ENCODE results near the gene CDH20. TPM values are rescaled to one million over a fixed set of nuclear protein-coding genes. Genes with fewer than 3 reads are reported as not detected.

The CDH20 gene
- total and polyA plus RNA-seq, 2 donors (not counting 1 experiment from before 2014, with no cell fraction given): 0.24 TPM; not detected in 1

DNA sequence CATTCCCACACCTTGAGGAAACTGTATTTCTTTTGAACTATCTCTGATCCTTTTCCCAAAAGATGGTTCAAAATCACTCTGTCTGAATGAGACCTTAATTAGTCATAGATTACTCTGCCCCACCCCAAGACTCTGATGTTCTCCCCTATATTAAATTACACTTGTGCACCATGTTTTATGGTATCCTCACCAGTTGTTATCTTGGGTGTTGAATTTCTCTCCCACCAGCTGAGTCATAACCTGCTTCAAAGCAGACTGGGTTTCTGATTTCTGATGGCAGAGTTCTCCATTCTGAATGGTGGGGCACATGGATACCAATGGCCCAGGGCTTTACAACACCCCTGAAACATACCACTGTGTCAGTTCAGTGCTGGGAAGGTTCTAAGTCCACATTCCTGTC lies 15.0 kb downstream of the CDH20 start:
- H3K36me3 ChIP-seq (ENCODE audit: control insufficient read depth, insufficient read depth, low read length): no peaks in the 10 kb centered on the region
- no peaks in the 10 kb centered on the region for H3K4me1 ChIP-seq (ENCODE audit: control insufficient read depth, extremely low read depth, insufficient read depth, low read length)
- H3K9ac ChIP-seq (ENCODE audit: insufficient read depth, low read length): no peak overlapping the region
- no peak overlapping the region for H3K4me3 ChIP-seq (replicated peaks in 1 of 4; ENCODE audit: control extremely low read depth in 1 of 4, insufficient read depth in 1 of 4, low read depth in 3 of 4, low read length in 4 of 4)
- H3K27ac ChIP-seq (ENCODE audit: insufficient read depth, low read length): no peak overlapping the region
- H3K4me2 ChIP-seq (ENCODE audit: extremely low read depth, insufficient read depth, low read length): no peak overlapping the region
- H3K27me3 ChIP-seq (ENCODE audit: control insufficient read depth, insufficient read depth, low read length): no peaks in the 10 kb centered on the region
- DNase-seq (ENCODE audit: low read depth in 2 of 2): no peak
- H3K9me3 ChIP-seq (ENCODE audit: control insufficient read depth, insufficient read depth, low read depth, low read length): no peaks in the 10 kb centered on the region
- H4K20me1 ChIP-seq (ENCODE audit: control insufficient read depth, extremely low read depth, insufficient read depth, low read length): no peaks in the 10 kb centered on the region
- TF ChIP-seq, protein P1, sequence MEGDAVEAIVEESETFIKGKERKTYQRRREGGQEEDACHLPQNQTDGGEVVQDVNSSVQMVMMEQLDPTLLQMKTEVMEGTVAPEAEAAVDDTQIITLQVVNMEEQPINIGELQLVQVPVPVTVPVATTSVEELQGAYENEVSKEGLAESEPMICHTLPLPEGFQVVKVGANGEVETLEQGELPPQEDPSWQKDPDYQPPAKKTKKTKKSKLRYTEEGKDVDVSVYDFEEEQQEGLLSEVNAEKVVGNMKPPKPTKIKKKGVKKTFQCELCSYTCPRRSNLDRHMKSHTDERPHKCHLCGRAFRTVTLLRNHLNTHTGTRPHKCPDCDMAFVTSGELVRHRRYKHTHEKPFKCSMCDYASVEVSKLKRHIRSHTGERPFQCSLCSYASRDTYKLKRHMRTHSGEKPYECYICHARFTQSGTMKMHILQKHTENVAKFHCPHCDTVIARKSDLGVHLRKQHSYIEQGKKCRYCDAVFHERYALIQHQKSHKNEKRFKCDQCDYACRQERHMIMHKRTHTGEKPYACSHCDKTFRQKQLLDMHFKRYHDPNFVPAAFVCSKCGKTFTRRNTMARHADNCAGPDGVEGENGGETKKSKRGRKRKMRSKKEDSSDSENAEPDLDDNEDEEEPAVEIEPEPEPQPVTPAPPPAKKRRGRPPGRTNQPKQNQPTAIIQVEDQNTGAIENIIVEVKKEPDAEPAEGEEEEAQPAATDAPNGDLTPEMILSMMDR (conservative IDR thresholded peaks at IDR 0.05 in 1 of 2, IDR thresholded peaks at IDR 0.05 in 1 of 2; ENCODE audit: low read depth in 1 of 2, low read length in 2 of 2): no peak
- no peak for TF ChIP-seq EZH2 (IDR thresholded peaks at IDR 0.05; ENCODE audit: low read length, missing control alignments)
- H2AFZ ChIP-seq (ENCODE audit: low read length): no peak overlapping the region
- no peaks in the 10 kb centered on the region for H3K79me2 ChIP-seq (ENCODE audit: control insufficient read depth, insufficient read depth, low read length)

DNA sequence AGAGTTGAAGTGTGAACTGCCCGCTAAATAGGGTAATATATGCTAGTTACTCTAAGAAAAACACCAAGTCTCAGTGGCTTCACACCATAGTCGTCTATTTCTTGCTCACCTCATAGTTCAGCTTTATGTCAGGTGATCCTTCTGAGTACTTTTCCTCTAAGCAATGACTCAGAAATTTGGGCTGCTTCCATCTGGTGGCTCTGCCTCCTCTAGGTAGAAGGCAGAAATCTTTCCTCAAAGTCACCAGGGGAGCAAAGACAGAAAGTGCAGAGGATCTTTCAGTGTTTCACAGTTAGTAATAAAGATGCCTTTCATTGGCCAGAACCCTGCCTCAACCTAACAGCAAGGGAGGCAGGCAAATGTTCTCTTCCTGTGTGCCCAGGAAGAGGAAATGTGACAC lies 17.3 kb downstream of the CDH20 start:
- H3K27me3 ChIP-seq (ENCODE audit: control insufficient read depth, insufficient read depth, low read length): no peaks in the 10 kb centered on the region
- no peak overlapping the region for H2AFZ ChIP-seq (ENCODE audit: low read length)
- H3K9ac ChIP-seq (ENCODE audit: insufficient read depth, low read length): no peak overlapping the region
- no peaks in the 10 kb centered on the region for H3K36me3 ChIP-seq (ENCODE audit: control insufficient read depth, insufficient read depth, low read length)
- no peak for DNase-seq (ENCODE audit: low read depth in 2 of 2)
- TF ChIP-seq, protein P1 (conservative IDR thresholded peaks at IDR 0.05 in 1 of 2, IDR thresholded peaks at IDR 0.05 in 1 of 2; ENCODE audit: low read depth in 1 of 2, low read length in 2 of 2): no peak
- TF ChIP-seq EZH2 (IDR thresholded peaks at IDR 0.05; ENCODE audit: low read length, missing control alignments): no peak
- no peak overlapping the region for H3K4me2 ChIP-seq (ENCODE audit: extremely low read depth, insufficient read depth, low read length)
- H4K20me1 ChIP-seq (ENCODE audit: control insufficient read depth, extremely low read depth, insufficient read depth, low read length): no peaks in the 10 kb centered on the region
- no peaks in the 10 kb centered on the region for H3K9me3 ChIP-seq (ENCODE audit: control insufficient read depth, insufficient read depth, low read depth, low read length)
- no peaks in the 10 kb centered on the region for H3K4me1 ChIP-seq (ENCODE audit: control insufficient read depth, extremely low read depth, insufficient read depth, low read length)
- no peaks in the 10 kb centered on the region for H3K79me2 ChIP-seq (ENCODE audit: control insufficient read depth, insufficient read depth, low read length)
- no peak overlapping the region for H3K4me3 ChIP-seq (replicated peaks in 1 of 4; ENCODE audit: control extremely low read depth in 1 of 4, insufficient read depth in 1 of 4, low read depth in 3 of 4, low read length in 4 of 4)
- H3K27ac ChIP-seq (ENCODE audit: insufficient read depth, low read length): no peak overlapping the region

DNA sequence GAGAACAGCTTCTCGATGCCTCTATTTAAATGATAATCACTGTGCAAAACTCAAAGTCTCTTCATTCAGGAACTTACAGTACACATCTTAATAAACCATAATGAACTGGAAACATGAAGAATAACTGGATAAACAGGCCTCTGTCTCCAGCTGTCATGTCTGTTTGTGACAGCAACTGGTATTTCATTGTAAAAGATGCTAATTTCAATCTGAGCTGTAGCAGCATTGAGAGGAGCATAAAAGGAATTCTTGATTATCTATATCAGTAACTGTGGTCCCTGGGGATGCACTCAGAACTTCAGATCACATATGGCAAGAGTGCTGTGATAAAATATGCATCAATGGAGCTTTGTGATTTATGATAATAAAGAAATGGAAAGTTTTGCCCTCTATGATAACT lies 18.8 kb downstream of the CDH20 start:
- Histone ChIP-seq H2AFZ (ENCODE audit: low read length) (no peak overlapping the region), H3K4me2 (ENCODE audit: extremely low read depth, insufficient read depth, low read length) (no peak overlapping the region), H3K9me3 (ENCODE audit: control insufficient read depth, insufficient read depth, low read depth, low read length) (no peaks in the 10 kb centered on the region), H4K20me1 (ENCODE audit: control insufficient read depth, extremely low read depth, insufficient read depth, low read length) (no peaks in the 10 kb centered on the region), H3K4me1 (ENCODE audit: control insufficient read depth, extremely low read depth, insufficient read depth, low read length) (no peaks in the 10 kb centered on the region), H3K27ac (ENCODE audit: insufficient read depth, low read length) (no peak overlapping the region), H3K27me3 (ENCODE audit: control insufficient read depth, insufficient read depth, low read length) (no peaks in the 10 kb centered on the region), H3K79me2 (ENCODE audit: control insufficient read depth, insufficient read depth, low read length) (no peaks in the 10 kb centered on the region), H3K9ac (ENCODE audit: insufficient read depth, low read length) (no peak overlapping the region), H3K36me3 (ENCODE audit: control insufficient read depth, insufficient read depth, low read length) (no peaks in the 10 kb centered on the region), H3K4me3 (replicated peaks in 1 of 4; ENCODE audit: control extremely low read depth in 1 of 4, insufficient read depth in 1 of 4, low read depth in 3 of 4, low read length in 4 of 4) (no peak overlapping the region)
- DNase-seq (ENCODE audit: low read depth in 2 of 2): no peak
- TF ChIP-seq, protein P1 (conservative IDR thresholded peaks at IDR 0.05 in 1 of 2, IDR thresholded peaks at IDR 0.05 in 1 of 2; ENCODE audit: low read depth in 1 of 2, low read length in 2 of 2): no peak
- TF ChIP-seq EZH2 (IDR thresholded peaks at IDR 0.05; ENCODE audit: low read length, missing control alignments): no peak

Measured in fibroblast of lung (primary cell).